Activated CD8-positive, alpha-beta T cell treated with anti-CD3 and anti-CD28 coated beads for 36 hours (primary cell): ENCODE data around the gene ZNF436. TPM values are rescaled to one million over a fixed set of nuclear protein-coding genes. Genes with fewer than 3 reads are reported as not detected.

Experiments
- ATAC-seq: fragments of 200-7000 bp; cut with Tn5 transposase; one replicate; pipeline ENCODE4 v1.10.0; 2021; ENCODE audit warnings: mild to moderate bottlenecking, moderate library complexity
- CTCF ChIA-PET: fragments of 350-600 bp; sonication (Branson Sonifier 250); formaldehyde crosslinking; loops from one replicate; lab custom pipeline; 2021; ENCODE audit warnings: antibody characterized with exemption; lab: Charles Lee
- POLR2A ChIA-PET: fragments of 350-600 bp; sonication (Branson Sonifier 250); formaldehyde crosslinking; loops from one replicate; lab custom pipeline; 2021; ENCODE audit warnings: antibody characterized with exemption; lab: Charles Lee
- DNase-seq: peaks from one replicate; pipeline ENCODE4 v3.0.0-alpha.2; 2020
- H3K27ac Mint-ChIP-seq: one replicate; pipeline ENCODE4 v1.8.0; 2021; ENCODE audit warnings: mild to moderate bottlenecking, mixed read lengths
- H3K27me3 Mint-ChIP-seq: one replicate; pipeline ENCODE4 v1.8.0; 2021; ENCODE audit warnings: mixed read lengths
- H3K36me3 Mint-ChIP-seq: one replicate; pipeline ENCODE4 v1.8.0; 2021; ENCODE audit warnings: low read depth, mixed read lengths
- H3K4me1 Mint-ChIP-seq: one replicate; pipeline ENCODE4 v1.8.0; 2021; ENCODE audit warnings: low read depth, mixed read lengths
- H3K4me3 Mint-ChIP-seq: one replicate; pipeline ENCODE4 v1.8.0; 2021; ENCODE audit warnings: mild to moderate bottlenecking, moderate library complexity, mixed read lengths
- H3K9me3 Mint-ChIP-seq: one replicate; pipeline ENCODE4 v1.8.0; 2021; ENCODE audit warnings: mixed read lengths
- CTCF ChIP-seq: fragments of 200-600 bp; IDR thresholded peaks from one replicate; pipeline ENCODE4 v1.8.0; 2022; ENCODE audit warnings: antibody characterized with exemption, mild to moderate bottlenecking
- intact Hi-C: fragments of 100-400 bp; cut with micrococcal nuclease; formaldehyde crosslinking; loops from one replicate; pipeline ENCODE4 v1.10.0; 2022
- total RNA-seq, 2 experiments: library from RNA; stranded (reverse); gene quantifications; one replicate each; pipeline ENCODE4 v1.2.3, GENCODE V29; 2021

Gene ZNF436
- total RNA-seq, 2 experiments from 2014 or later: 5.8 to 7.2 TPM

- DNase-seq (no peak), ATAC-seq (no peak)
- no peak overlapping the region for H3K27ac Mint-ChIP-seq
- no peak for TF ChIP-seq CTCF
- ChIA-PET POLR2A (interaction anchor here (1.0 to 2.3 kb wide), 3 partner anchors 35 to 65 kb away, joined by 4 to 16 read pairs (median 5); partner anchors contain the start of gene HNRNPR), CTCF (interaction anchor here (0.7 to 3.7 kb wide), 20 partner anchors 10 to 197 kb away, joined by 3 to 22 read pairs (median 7); partner anchors contain the start of gene HNRNPR)
- H3K4me3 Mint-ChIP-seq: no peak overlapping the region
- H3K9me3 Mint-ChIP-seq: no peaks in the 10 kb centered on the region
- peaks cover 4% of the 10 kb centered on the region for H3K4me1 Mint-ChIP-seq
- intact Hi-C loops: no loop called here
- no peaks in the 10 kb centered on the region for H3K27me3 Mint-ChIP-seq
- no peaks in the 10 kb centered on the region for H3K36me3 Mint-ChIP-seq
These were observed 33.4 kb upstream of the ZNF436 start for GRCh38 chr1:23403038-23403336.

- no peak overlapping the region for H3K27ac Mint-ChIP-seq
- no peaks in the 10 kb centered on the region for H3K36me3 Mint-ChIP-seq
- CTCF ChIA-PET: interaction anchor here (1.2 to 3.7 kb wide), 13 partner anchors 13 to 196 kb away, joined by 3 to 22 read pairs (median 8); partner anchors contain the start of gene HNRNPR
- POLR2A ChIA-PET: interaction anchor here (2.3 kb wide), 1 partner anchor 58 kb away, joined by 16 read pairs; the partner anchor contains the start of gene HNRNPR
- ATAC-seq (no peak), DNase-seq (no peak)
- no peak for TF ChIP-seq CTCF
- H3K4me1 Mint-ChIP-seq: peaks cover 4% of the 10 kb centered on the region
- intact Hi-C loops: no loop called here
- H3K27me3 Mint-ChIP-seq: no peaks in the 10 kb centered on the region
- no peaks in the 10 kb centered on the region for H3K9me3 Mint-ChIP-seq
- no peak overlapping the region for H3K4me3 Mint-ChIP-seq
These were observed 32.8 kb upstream of the ZNF436 start for GRCh38 chr1:23402286-23403037.

- H3K4me3 Mint-ChIP-seq: no peak overlapping the region
- H3K4me1 Mint-ChIP-seq: peaks cover 4% of the 10 kb centered on the region
- no peak for TF ChIP-seq CTCF
- no peak for ATAC-seq
- DNase-seq: no peak
- H3K9me3 Mint-ChIP-seq: no peaks in the 10 kb centered on the region
- no peaks in the 10 kb centered on the region for H3K36me3 Mint-ChIP-seq
- H3K27ac Mint-ChIP-seq: no peak overlapping the region
- ChIA-PET POLR2A (interaction anchor here (1.0 to 1.8 kb wide), 2 partner anchors 11 to 57 kb away, joined by 3 to 6 read pairs; partner anchors contain the start of gene HNRNPR), CTCF (interaction anchor here (1.0 to 3.5 kb wide), 3 partner anchors 17 to 57 kb away, joined by 3 to 18 read pairs (median 3); partner anchors contain the start of gene HNRNPR)
- H3K27me3 Mint-ChIP-seq: no peaks in the 10 kb centered on the region
- intact Hi-C loops: no loop called here
These were observed 31.7 kb upstream of the ZNF436 start for GRCh38 chr1:23401313-23401712.

GRCh38 chr1:23400324-23401114 lies 30.9 kb upstream of the ZNF436 start:
- Mint-ChIP-seq H3K9me3 (no peaks in the 10 kb centered on the region), H3K36me3 (no peaks in the 10 kb centered on the region), H3K27ac (no peak overlapping the region)

More at GRCh38 chr1:23400324-23401114, 30.9 kb upstream of the ZNF436 start:
- ChIA-PET POLR2A (interaction anchor here (0.7 to 1.8 kb wide), 4 partner anchors 9 to 56 kb away, joined by 3 to 6 read pairs (median 3); partner anchors contain the start of gene HNRNPR), CTCF (interaction anchor here (1.0 kb wide), 1 partner anchor 18 kb away, joined by 3 read pairs; no protein-coding TSS in a partner anchor)
- ATAC-seq: no peak
- H3K4me1 Mint-ChIP-seq: peaks cover 8% of the 10 kb centered on the region
- intact Hi-C loops: no loop called here
- no peak for DNase-seq
- TF ChIP-seq CTCF: no peak
- no peak overlapping the region for H3K4me3 Mint-ChIP-seq
- H3K27me3 Mint-ChIP-seq: no peaks in the 10 kb centered on the region
